A673 (cell line): ENCODE data around the gene GCN1.

Experiments used
- CTCF ChIP-seq: fragments of 300-800, 200-600 bp; sonication (generic); conservative IDR thresholded peaks from 2 replicates; pipeline ENCODE4 v1.5.1; 2017; ENCODE audit warnings: low read depth, mild to moderate bottlenecking, antibody characterized with exemption, low read length, moderate library complexity, mixed read lengths
- EZH2 ChIP-seq: fragments of 200-600 bp; sonication (generic); IDR thresholded peaks from 2 replicates; pipeline ENCODE4 v1.6.1; 2017; ENCODE audit warnings: borderline replicate concordance, low read depth, mild to moderate bottlenecking, mixed read lengths, antibody characterized with exemption, low read length; ENCODE audit not compliant: poor library complexity, severe bottlenecking

GRCh38 chr12:120194534-120195395 is at the start of gene GCN1:
- TF ChIP-seq CTCF = no peak
- TF ChIP-seq EZH2 = no peak
